GM18868 (cell line): ENCODE data around the gene SHC3.

ENCODE experiments used
- ATAC-seq: cut with Tn5 transposase; IDR thresholded peaks from one replicate; pipeline ENCODE4 v1.9.1; 2021; ENCODE audit warnings: mild to moderate bottlenecking, moderate library complexity; ENCODE audit not compliant: unreplicated experiment

SHC3 gene

DNA sequence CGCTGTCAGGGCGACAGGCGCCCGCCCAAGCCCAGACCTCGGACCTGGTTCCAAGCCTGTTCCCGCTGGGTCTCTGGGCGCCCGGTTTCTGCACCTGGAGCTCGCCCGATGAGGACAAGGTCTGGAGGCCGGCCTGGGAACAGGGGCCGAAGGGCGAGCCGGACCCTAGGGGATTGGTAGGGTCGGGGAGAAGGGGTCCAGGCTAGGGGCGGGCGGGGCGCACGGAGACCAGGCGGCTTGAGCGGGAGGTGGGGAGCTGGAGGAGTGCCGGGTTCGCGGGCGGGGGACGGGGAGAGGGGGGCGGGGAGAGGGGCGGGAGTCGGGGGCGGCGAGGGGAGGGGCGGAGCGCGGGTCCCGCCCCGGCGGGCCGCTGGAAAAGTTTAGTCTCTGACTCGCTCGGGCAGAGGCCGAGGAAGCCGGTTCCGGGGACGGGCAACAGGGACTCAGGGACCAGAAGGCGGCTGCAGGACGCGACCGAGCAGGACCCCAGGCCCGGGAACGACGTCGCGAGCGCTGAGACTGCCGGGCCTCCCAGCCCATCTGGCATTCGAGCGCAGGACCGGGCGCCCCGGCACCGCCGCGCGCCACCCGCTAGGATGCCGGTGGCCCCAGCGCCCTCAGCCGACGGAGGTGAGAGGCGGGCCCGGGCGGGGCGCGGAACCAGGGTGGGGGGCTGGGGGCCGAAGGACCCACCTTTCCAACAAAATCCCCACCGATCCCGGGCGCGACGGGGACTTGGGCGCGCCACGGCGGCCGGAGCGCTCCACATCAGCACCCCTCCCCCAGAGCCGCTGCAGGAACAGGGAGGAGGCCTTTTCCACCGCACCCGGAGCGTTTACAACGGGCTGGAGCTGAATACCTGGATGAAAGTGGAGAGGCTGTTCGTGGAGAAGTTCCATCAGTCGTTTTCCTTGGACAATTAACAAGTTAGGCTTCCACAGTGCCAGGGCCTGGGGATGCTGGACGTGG lies 187.3 kb downstream of the SHC3 start, which contains the start of gene S1PR3:
Gene S1PR3, plus strand, starts transcription at position 403 of the 969 bp plus-strand sequence. CDS start 9,733 bp downstream, outside the sequence.
- no peak for ATAC-seq

DNA sequence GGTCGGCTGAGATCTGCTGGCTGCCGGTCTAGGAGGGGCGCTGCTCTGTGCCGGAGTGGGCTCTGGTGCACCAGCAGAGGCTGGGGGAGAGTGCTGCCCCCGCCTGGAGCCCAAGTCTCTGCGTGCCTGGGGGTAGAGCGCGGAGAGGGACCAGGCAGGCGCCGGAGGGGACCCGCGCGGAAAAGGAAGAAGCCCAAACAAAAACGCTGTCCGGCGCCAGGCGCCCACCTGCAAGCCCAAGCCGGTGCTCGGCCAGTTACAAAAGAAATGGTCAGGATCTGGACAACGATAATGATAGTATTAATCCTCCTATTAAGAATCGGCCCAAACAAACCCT lies 187.9 kb downstream of the SHC3 start:
- no peak for ATAC-seq

DNA sequence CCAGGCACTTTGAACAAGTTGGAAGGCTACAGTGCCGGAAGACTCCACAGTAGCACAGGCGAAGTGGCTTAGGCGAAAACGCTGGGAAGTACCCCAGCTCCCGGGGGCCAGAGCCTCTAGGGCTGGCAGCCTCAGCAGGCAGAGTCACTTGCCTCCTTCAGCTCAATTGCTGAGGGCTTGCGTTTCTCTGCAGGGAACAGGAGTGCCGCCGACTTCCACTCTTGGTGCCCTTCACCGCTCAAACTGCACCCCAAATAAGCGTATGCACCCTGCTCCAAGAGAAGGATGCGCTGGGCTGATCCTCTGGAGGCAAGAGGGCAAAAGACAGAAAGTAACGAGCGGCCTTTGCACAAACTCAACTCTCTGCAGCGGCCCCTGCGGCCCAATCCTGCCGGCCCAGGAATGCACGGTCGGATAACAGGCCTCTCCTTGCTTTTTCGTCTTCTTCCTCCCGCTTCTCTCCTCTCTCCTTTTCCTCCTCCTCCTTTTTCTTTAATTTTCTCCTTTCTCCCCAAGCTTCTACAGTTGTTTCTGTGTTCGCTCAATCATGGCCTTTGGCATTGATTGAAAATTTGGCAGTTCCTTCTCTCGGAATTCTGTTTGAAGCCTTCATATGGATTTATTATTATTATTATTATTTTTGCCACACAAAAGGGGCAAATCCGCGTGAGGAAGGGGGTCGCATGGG lies 188.4 kb downstream of the SHC3 start:
- ATAC-seq, result no peak

DNA sequence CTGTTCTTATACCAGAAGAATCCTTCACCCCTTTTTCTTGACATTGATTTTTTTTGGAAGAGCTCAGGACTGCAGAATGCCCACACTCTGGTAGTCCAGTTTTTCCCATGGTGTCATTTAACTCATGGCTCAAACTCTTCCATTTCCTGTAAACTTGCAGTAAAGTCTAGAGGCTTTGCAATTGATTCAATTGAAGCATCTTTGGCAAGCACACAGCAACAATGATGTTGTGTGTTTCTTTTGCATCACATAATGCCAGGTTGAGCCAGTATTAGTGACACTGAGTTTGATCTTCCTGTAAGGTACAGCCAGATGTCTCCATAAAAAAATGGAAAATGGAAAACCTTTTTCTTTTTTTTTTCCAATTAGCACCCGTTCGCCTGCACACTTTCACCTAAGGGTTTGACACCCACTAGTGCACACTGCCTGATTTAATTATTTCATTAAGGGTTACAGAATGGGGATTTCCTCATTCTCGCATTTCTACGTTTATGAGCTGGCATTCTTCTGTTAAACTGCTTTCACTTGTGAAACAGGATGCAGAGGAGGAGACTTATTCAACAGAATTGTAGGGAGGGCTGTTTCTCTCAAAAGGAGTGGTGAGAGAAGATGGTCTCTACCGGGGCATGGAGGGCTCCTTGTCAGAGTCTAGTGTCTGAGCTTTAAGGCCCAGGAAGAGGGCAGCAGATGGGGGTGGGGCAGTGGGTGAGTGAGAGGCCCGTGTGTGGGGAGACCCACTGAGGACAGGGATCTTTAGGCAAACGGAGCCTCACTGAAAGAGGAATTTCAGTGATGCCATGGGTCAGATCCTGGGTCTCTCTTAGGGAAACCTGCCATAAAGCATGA lies 189.6 kb downstream of the SHC3 start:
- ATAC-seq, result no peak

GRCh38 chr9:88987661-88988060 lies 191.0 kb downstream of the SHC3 start:
- no peak for ATAC-seq

GRCh38 chr9:88986776-88987175 lies 191.8 kb downstream of the SHC3 start:
- no peak for ATAC-seq

DNA sequence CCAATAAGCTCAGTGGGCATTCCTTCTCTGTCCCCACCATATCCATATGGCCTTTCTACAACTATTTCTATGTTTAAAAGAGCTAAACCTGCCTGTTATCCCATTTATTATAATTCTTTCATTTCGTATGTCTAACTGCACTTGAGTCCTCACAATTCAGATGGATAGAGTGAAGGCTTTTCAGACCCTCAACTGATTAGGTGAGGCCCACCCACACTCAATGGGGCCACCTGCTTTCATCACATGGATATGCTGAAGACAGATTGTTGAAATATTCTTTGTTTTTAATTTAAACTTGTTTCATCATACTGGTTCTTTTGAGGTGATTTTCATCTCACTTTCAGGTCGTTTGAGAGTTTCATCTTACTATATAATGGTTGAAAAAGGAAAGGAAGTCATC lies 193.0 kb downstream of the SHC3 start:
- ATAC-seq, result no peak

DNA sequence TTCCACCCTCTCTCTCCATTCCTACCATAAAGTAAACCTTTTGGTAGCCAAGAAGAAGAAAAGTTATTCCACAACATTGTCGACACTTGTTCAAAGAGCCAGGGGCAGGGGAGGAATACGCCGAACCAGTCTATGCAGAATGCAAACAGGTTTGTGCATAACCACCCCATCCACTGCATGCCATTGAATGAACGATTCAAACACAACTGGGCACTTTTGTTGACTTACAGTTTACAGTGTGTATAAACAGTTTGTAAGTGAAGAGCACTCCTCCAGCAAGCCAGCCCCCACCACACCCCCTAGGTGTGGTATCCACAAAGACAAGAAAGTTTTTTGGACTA lies 194.1 kb downstream of the SHC3 start:
- no peak for ATAC-seq

DNA sequence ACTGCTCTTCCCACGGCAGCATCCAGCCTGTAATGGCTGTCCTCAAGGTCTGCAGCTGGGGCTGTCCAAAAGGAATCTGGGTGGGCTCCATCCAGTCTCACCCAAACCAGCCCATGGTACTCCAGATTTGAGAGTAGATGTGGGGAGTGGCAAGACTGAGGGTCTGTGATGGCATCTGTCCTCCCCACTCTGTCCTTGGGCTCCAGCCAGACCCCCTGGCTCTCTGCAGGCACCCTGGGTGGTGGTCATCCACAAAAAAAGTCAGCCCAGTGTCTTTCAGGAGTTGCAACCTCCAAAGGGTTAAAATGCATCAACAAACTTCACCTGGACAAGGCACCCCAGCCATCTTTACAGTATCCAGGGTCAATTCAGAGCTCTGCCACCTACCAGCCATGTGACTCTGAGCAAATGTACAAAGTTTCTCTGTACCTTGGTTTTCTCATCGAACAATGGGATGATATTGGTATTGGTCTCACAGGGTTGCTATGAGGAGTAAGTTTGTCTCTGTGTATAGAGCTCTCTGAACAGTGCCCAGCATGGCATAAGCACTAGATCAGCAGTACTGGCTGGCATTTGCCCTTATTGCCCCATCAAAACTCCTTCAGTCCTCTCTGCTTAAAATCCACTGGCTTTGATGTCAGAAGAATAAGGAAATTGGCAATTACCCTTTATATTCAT lies 194.6 kb downstream of the SHC3 start:
- ATAC-seq, result no peak

GRCh38 chr9:88980740-88981203 lies 197.8 kb downstream of the SHC3 start:
- ATAC-seq, result no peak

DNA sequence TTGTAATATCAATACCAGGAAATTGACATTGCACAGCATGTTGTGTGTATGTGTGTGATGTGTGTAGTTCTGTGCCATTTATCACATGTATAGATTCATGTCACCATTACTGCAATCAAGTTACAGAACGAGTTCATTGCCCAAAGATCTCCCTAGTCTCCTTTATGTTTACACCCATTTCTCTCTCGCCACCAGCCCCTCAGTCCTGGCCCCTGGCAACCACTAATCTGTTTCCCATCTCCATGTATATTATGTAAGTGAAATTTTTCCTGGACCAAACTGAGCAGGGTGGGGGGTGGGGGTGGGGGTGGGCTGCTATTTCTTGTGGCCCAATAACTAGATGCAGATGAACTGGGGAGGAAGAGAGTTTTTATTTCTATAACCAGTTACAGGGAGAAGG lies 198.8 kb downstream of the SHC3 start:
- ATAC-seq, result no peak

DNA sequence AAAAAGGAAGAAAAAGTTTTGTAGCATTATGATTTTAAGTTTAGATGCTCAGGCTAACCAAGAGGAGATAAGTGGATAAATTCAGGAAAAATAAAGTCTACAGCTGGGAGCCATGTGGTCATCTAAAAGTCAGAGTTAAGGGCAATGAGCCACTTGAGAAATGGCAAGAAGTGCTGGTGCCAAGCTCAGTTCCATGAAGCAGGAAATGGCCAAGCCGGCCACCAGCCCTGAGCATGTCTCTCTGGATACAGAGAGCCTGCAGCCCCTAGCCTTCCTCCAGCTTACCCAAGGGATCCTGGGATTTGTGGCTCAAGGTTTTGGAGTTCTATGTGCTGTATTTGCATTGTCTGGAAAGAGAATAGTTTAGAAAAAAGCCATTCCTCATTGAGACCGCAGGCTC lies 199.6 kb downstream of the SHC3 start:
- no peak for ATAC-seq

DNA sequence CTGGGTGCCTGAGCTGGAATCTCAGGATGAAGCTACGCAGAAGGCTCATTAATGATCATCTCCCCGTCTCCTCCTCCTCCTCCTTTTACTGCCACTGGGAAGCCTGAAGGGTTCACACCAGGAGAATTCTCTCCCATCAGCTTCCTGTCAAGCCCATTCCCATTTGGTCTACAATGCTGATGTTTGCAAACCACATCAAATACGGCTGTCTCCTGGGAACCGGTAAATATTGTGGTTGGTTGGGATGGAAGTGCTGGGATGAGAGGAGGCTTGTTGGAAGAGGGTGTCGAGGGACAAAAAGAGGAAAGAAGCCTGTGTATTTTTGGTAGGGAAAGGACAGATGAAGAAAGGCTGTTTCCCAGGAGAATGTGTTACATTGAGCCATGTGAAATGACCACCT lies 200.6 kb downstream of the SHC3 start:
- no peak for ATAC-seq

DNA sequence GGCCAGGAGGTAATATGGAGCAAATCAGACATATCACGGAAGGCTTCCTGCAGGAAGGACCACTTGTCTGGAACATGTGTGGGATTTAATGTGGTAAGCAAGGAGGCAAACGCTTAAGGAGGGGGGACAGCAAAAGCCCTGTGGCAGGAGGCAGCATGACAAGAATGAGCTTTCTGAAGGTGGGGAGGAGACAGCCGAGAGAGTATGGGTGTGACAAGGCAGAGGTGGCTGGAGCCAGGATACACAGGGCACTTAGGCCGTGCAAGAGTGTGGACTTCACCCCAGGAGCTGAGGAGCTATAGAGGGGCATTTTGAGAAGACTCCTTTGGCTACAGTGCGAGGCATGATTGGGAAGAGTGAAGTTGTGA lies 201.7 kb downstream of the SHC3 start:
- ATAC-seq, result no peak

GRCh38 chr9:88975966-88976889 lies 202.4 kb downstream of the SHC3 start:
- ATAC-seq, result no peak

GRCh38 chr9:88974641-88975040 lies 204.0 kb downstream of the SHC3 start:
- no peak for ATAC-seq

- no peak for ATAC-seq
These were observed 205.2 kb downstream of the SHC3 start for GRCh38 chr9:88973281-88974045.

DNA sequence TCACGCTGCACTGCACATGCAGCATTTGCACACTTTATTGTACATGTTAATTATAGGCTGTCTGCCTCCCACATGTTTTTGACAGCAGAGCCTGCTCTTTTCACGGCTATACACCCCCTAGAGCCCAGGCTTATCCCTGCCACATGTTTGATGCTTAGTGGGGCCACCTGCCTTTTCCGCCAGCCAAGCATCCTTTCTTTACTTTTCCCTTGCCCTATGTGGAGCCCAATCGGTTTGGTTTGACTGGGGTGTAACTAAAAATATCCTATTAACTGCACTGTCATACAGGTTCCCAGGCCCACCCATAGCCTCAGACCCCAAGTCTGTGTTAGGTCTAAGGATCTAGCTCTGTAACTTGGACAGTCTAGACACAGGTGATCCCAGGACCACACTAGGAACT lies 206.2 kb downstream of the SHC3 start:
- no peak for ATAC-seq
